ENCODE data around the gene ZNF804A.

GRCh38 chr2:184562532-184562931 lies 35.8 kb upstream of the ZNF804A start:
- no peak for TF ChIP-seq POLR2AphosphoS5 (IDR thresholded peaks at IDR 0.05; ENCODE audit: low read depth, low read length)
- no peak for TF ChIP-seq REST (IDR thresholded peaks at IDR 0.05; ENCODE audit: insufficient read depth in 1 of 2, low read depth in 2 of 2, low read length in 2 of 2)
- TF ChIP-seq SIN3A (IDR thresholded peaks at IDR 0.05; ENCODE audit: borderline replicate concordance, insufficient read depth, low read length): no peak

Data from PFSK-1 (cell line).